Activated T-helper 17 cell treated with anti-CD3 and anti-CD28 coated beads, Interleukin-2, amount 50 U/mL, for 72 hours (primary cell): ENCODE results near the gene MFAP3L. TPM values are rescaled to one million over a fixed set of nuclear protein-coding genes. Genes with fewer than 3 reads are reported as not detected.
"Not testable (repeated sequence)": the region's sequence is repeated elsewhere in the genome, so short reads cannot be mapped to it uniquely, and the experiment has no call there.

Experiments
- ATAC-seq: fragments of 150-1000 bp; cut with Tn5 transposase; replicated peaks from 2 replicates; pipeline ENCODE4 v1.10.0; 2021; ENCODE audit warnings: mild to moderate bottlenecking, moderate library complexity
- H3K27ac Mint-ChIP-seq: one replicate; pipeline ENCODE4 v1.8.0; 2022; ENCODE audit warnings: mixed read lengths
- H3K27me3 Mint-ChIP-seq: one replicate; pipeline ENCODE4 v1.8.0; 2022; ENCODE audit warnings: mixed read lengths
- H3K36me3 Mint-ChIP-seq: one replicate; pipeline ENCODE4 v1.8.0; 2022; ENCODE audit warnings: low read depth, mild to moderate bottlenecking, mixed read lengths
- H3K4me1 Mint-ChIP-seq: one replicate; pipeline ENCODE4 v1.8.0; 2022; ENCODE audit warnings: mixed read lengths
- H3K4me3 Mint-ChIP-seq: one replicate; pipeline ENCODE4 v1.8.0; 2022; ENCODE audit warnings: mild to moderate bottlenecking, mixed read lengths
- H3K9me3 Mint-ChIP-seq: one replicate; pipeline ENCODE4 v1.8.0; 2022; ENCODE audit warnings: mixed read lengths
- total RNA-seq, 2 donors: library from RNA; stranded (reverse); gene quantifications; one replicate each; pipeline ENCODE4 v1.2.3, GENCODE V29; 2022

MFAP3L gene
- total RNA-seq = 1 to 10 TPM in 1 of 2 donors, under 1 TPM in 1; 0.66 to 1.1 TPM

- Mint-ChIP-seq H3K27ac (peak within 1 kb of the TSS; percentile 87), H3K9me3 (no peaks in the 10 kb centered on the region), H3K4me3 (peak within 1 kb of the TSS; percentile 93), H3K36me3 (peaks cover 4% of the 10 kb centered on the region), H3K4me1 (peaks cover 8% of the 10 kb centered on the region), H3K27me3 (peaks cover 7% of the 10 kb centered on the region)
- peak; percentile 88 for ATAC-seq
Measured at GRCh38 chr4:170026253-170027021, at the start of gene MFAP3L. TSS of gene MFAP3L (minus strand) at chr4:170026395. CDS start at chr4:170005877, 20,518 bp downstream.

- Mint-ChIP-seq H3K27ac (no peak overlapping the region), H3K9me3 (no peaks in the 10 kb centered on the region), H3K27me3 (no peaks in the 10 kb centered on the region), H3K4me1 (no peaks in the 10 kb centered on the region), H3K36me3 (no peaks in the 10 kb centered on the region), H3K4me3 (no peak overlapping the region)
- no peak for ATAC-seq
Measured at GRCh38 chr4:170071196-170071595, 45.0 kb upstream of the MFAP3L start.

GRCh38 chr4:170068438-170069128 lies 42.4 kb upstream of the MFAP3L start:
- no peak for ATAC-seq
- Mint-ChIP-seq H3K27ac (no peak overlapping the region), H3K4me1 (no peaks in the 10 kb centered on the region), H3K4me3 (no peak overlapping the region), H3K27me3 (no peaks in the 10 kb centered on the region), H3K36me3 (no peaks in the 10 kb centered on the region), H3K9me3 (no peaks in the 10 kb centered on the region)

- H3K4me3 Mint-ChIP-seq = no peak overlapping the region
- H3K4me1 Mint-ChIP-seq = no peaks in the 10 kb centered on the region
- no peaks in the 10 kb centered on the region for H3K36me3 Mint-ChIP-seq
- no peaks in the 10 kb centered on the region for H3K9me3 Mint-ChIP-seq
- no peak overlapping the region for H3K27ac Mint-ChIP-seq
- no peak for ATAC-seq
- H3K27me3 Mint-ChIP-seq = peaks cover 18% of the 10 kb centered on the region
Measured at GRCh38 chr4:170059421-170059820, 33.2 kb upstream of the MFAP3L start.

- no peaks in the 10 kb centered on the region for H3K9me3 Mint-ChIP-seq
- peaks cover 18% of the 10 kb centered on the region for H3K27me3 Mint-ChIP-seq
- no peaks in the 10 kb centered on the region for H3K36me3 Mint-ChIP-seq
- no peak for ATAC-seq
- H3K27ac Mint-ChIP-seq = no peak overlapping the region
- no peak overlapping the region for H3K4me3 Mint-ChIP-seq
- no peaks in the 10 kb centered on the region for H3K4me1 Mint-ChIP-seq
Measured at GRCh38 chr4:170058826-170059225, 32.6 kb upstream of the MFAP3L start.

GRCh38 chr4:170057866-170058265 lies 31.7 kb upstream of the MFAP3L start:
- H3K27me3 Mint-ChIP-seq = peaks cover 14% of the 10 kb centered on the region
- H3K36me3 Mint-ChIP-seq = no peaks in the 10 kb centered on the region
- no peaks in the 10 kb centered on the region for H3K4me1 Mint-ChIP-seq
- no peaks in the 10 kb centered on the region for H3K9me3 Mint-ChIP-seq
- no peak for ATAC-seq
- no peak overlapping the region for H3K27ac Mint-ChIP-seq
- no peak overlapping the region for H3K4me3 Mint-ChIP-seq

- Mint-ChIP-seq H3K4me3 (no peak overlapping the region), H3K27me3 (peaks cover 7% of the 10 kb centered on the region)
Measured at GRCh38 chr4:170052919-170053318, 26.7 kb upstream of the MFAP3L start.

GRCh38 chr4:170051402-170051801 lies 25.2 kb upstream of the MFAP3L start:
- Mint-ChIP-seq H3K36me3 (no peaks in the 10 kb centered on the region), H3K27ac (no peak overlapping the region), H3K9me3 (no peaks in the 10 kb centered on the region), H3K27me3 (peaks cover 7% of the 10 kb centered on the region), H3K4me1 (no peaks in the 10 kb centered on the region), H3K4me3 (no peak overlapping the region)
- ATAC-seq = no peak

More at GRCh38 chr4:170052919-170053318, 26.7 kb upstream of the MFAP3L start:
- ATAC-seq = no peak
- no peak overlapping the region for H3K27ac Mint-ChIP-seq
- no peaks in the 10 kb centered on the region for H3K36me3 Mint-ChIP-seq
- no peaks in the 10 kb centered on the region for H3K4me1 Mint-ChIP-seq
- H3K9me3 Mint-ChIP-seq = no peaks in the 10 kb centered on the region

GRCh38 chr4:170049766-170050165 lies 23.6 kb upstream of the MFAP3L start:
- Mint-ChIP-seq H3K4me3 (no peak overlapping the region), H3K36me3 (no peaks in the 10 kb centered on the region), H3K4me1 (no peaks in the 10 kb centered on the region), H3K27me3 (peaks cover 4% of the 10 kb centered on the region), H3K27ac (no peak overlapping the region), H3K9me3 (no peaks in the 10 kb centered on the region)
- no peak for ATAC-seq

GRCh38 chr4:170047771-170048354 lies 21.7 kb upstream of the MFAP3L start:
- Mint-ChIP-seq H3K4me3 (no peak overlapping the region), H3K27ac (no peak overlapping the region), H3K4me1 (no peaks in the 10 kb centered on the region), H3K36me3 (no peaks in the 10 kb centered on the region), H3K27me3 (peaks cover 2% of the 10 kb centered on the region), H3K9me3 (no peaks in the 10 kb centered on the region)
- no peak for ATAC-seq

- H3K27me3 Mint-ChIP-seq, H3K36me3 Mint-ChIP-seq, ATAC-seq, H3K4me1 Mint-ChIP-seq, H3K9me3 Mint-ChIP-seq, H3K4me3 Mint-ChIP-seq, H3K27ac Mint-ChIP-seq: not testable (repeated sequence)
Measured at GRCh38 chr4:170046156-170046555, 20.0 kb upstream of the MFAP3L start.

GRCh38 chr4:170040031-170040680 lies 14.0 kb upstream of the MFAP3L start:
- no peak overlapping the region for H3K27ac Mint-ChIP-seq
- no peaks in the 10 kb centered on the region for H3K27me3 Mint-ChIP-seq
- H3K9me3 Mint-ChIP-seq = no peaks in the 10 kb centered on the region
- no peak overlapping the region for H3K4me3 Mint-ChIP-seq
- no peaks in the 10 kb centered on the region for H3K4me1 Mint-ChIP-seq
- no peaks in the 10 kb centered on the region for H3K36me3 Mint-ChIP-seq
- ATAC-seq = no peak

GRCh38 chr4:170038769-170039168 lies 12.6 kb upstream of the MFAP3L start:
- H3K36me3 Mint-ChIP-seq = no peaks in the 10 kb centered on the region
- no peak overlapping the region for H3K4me3 Mint-ChIP-seq
- no peak for ATAC-seq
- no peaks in the 10 kb centered on the region for H3K4me1 Mint-ChIP-seq
- H3K27me3 Mint-ChIP-seq = no peaks in the 10 kb centered on the region
- no peaks in the 10 kb centered on the region for H3K9me3 Mint-ChIP-seq
- no peak overlapping the region for H3K27ac Mint-ChIP-seq

- Mint-ChIP-seq H3K9me3 (no peaks in the 10 kb centered on the region), H3K27ac (no peak overlapping the region), H3K4me1 (no peaks in the 10 kb centered on the region), H3K36me3 (no peaks in the 10 kb centered on the region), H3K27me3 (no peaks in the 10 kb centered on the region), H3K4me3 (no peak overlapping the region)
- ATAC-seq = no peak
Measured at GRCh38 chr4:170038232-170038631, 12.0 kb upstream of the MFAP3L start.
